ENCODE results near the gene EFNA4. TPM values are rescaled to one million over a fixed set of nuclear protein-coding genes. Genes with fewer than 3 reads are reported as not detected.

EFNA4 gene
- total and polyA plus RNA-seq, 11 donors, result 1.1 to 4.8 (median 2.2) TPM

DNA sequence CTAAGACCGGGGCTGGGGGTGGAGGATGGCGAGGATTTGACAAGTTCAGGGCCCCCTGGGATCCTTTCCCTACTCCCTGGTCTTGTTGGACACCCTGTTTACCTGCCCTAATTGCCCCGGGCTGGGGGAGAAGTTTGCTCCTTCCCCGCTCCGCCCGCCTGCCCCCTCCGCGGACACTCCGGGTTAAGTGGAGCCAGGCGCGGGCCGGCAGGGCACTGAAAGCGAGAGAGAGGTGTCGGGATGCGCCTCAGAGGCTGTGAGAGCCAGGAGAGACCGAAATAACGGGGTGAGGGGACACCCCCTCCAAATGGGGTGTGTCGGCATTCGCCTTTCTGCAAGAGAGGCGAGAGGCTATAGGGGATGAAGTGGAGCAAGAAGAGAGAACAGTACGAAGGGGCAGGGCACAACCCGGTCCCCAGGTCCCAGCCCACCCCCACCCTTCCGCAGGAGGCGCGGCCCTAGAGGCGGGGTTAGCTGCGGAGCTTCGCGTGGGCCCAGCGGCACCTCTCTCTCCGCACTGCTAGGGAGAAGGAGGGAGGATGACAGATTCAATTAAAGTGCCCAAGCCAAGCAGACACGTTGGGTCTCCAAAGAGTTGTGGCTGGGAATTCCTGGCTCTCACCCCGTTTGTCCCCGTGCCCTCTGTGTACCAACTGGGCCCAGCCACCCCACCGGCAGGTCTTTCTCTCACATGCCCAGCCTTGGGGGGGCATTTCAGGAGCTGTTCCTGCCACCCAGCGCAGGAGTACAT lies 18.9 kb downstream of the EFNA4 start:
- 5 to 13% (median 6%) methylated on average over 33 to 36 of the region's 36 CpGs for WGBS, 4 donors
- H3K4me3 ChIP-seq, result peak overlapping the region in 7 of 12 donors; percentile 9 to 44 (median 21)
- H3K4me1 ChIP-seq, result peaks cover 13 to 80% (median 58%) of the 10 kb centered on the region in 12 donors
- no peaks in the 10 kb centered on the region for H3K9me3 ChIP-seq
- no peak overlapping the region for H3K27ac ChIP-seq
- H3K36me3 ChIP-seq, result no peaks in the 10 kb centered on the region
- TF ChIP-seq POLR2A (IDR thresholded peaks at IDR 0.05), result no peak
- TF ChIP-seq, protein P1, sequence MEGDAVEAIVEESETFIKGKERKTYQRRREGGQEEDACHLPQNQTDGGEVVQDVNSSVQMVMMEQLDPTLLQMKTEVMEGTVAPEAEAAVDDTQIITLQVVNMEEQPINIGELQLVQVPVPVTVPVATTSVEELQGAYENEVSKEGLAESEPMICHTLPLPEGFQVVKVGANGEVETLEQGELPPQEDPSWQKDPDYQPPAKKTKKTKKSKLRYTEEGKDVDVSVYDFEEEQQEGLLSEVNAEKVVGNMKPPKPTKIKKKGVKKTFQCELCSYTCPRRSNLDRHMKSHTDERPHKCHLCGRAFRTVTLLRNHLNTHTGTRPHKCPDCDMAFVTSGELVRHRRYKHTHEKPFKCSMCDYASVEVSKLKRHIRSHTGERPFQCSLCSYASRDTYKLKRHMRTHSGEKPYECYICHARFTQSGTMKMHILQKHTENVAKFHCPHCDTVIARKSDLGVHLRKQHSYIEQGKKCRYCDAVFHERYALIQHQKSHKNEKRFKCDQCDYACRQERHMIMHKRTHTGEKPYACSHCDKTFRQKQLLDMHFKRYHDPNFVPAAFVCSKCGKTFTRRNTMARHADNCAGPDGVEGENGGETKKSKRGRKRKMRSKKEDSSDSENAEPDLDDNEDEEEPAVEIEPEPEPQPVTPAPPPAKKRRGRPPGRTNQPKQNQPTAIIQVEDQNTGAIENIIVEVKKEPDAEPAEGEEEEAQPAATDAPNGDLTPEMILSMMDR (IDR thresholded peaks at IDR 0.05), result no peak
- peaks cover 38 to 59% (median 49%) of the 10 kb centered on the region in 9 donors for H3K27me3 ChIP-seq
- DNase-seq (peak in 1 of 5 donors; percentile 51), ATAC-seq (no peak)
- intact Hi-C loops (cut with DNase I), result loop anchor here in 5 of 10 donors (5.0 to 10.0 kb wide), 7 partner anchors 35 to 528 kb away; partner anchors contain the start of genes PYGO2 (in 2 of the 5), PBXIP1 (in 1 of the 5) and UBE2Q1 (in 1 of the 5)

DNA sequence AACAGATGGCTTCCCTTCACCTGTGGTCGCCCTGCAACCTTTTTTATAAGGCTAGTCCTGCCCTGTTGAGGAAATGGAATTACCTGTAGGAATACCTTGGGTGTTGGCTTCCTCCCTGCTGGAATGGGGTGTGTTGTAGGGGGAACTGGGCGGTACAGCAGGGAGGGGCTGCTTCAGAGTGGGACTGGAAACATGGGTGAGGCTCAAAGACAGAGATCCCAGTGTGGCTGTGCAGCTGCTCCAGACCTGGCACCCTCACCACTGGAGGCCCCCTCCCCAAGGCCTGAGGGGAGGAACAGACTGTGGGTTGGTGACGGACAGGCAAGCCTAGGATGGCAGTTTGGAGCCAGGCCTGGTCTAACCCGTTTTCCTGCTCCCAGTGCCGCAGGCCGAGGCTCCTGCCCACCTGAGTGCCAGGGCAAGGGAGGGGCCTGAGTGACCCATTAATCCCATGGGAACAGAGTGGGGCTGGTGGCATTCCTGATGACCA lies 19.6 kb downstream of the EFNA4 start:
- peaks cover 13 to 80% (median 57%) of the 10 kb centered on the region in 12 donors for H3K4me1 ChIP-seq
- intact Hi-C loops (cut with DNase I), result loop anchor here in 5 of 10 donors (5.0 to 10.0 kb wide), 7 partner anchors 36 to 528 kb away; partner anchors contain the start of genes PYGO2 (in 2 of the 5), PBXIP1 (in 1 of the 5) and UBE2Q1 (in 1 of the 5)
- no peak for DNase-seq
- no peak overlapping the region for H3K27ac ChIP-seq
- no peak for ATAC-seq
- 52 to 72% (median 70%) methylated on average over 5 to 6 of the region's 6 CpGs for WGBS, 4 donors
- H3K27me3 ChIP-seq, result peaks cover 38 to 59% (median 49%) of the 10 kb centered on the region in 9 donors
- H3K4me3 ChIP-seq, result no peak overlapping the region
- no peaks in the 10 kb centered on the region for H3K36me3 ChIP-seq
- no peaks in the 10 kb centered on the region for H3K9me3 ChIP-seq
- TF ChIP-seq, protein P1 (IDR thresholded peaks at IDR 0.05), result no peak
- no peak for TF ChIP-seq POLR2A (IDR thresholded peaks at IDR 0.05)

DNA sequence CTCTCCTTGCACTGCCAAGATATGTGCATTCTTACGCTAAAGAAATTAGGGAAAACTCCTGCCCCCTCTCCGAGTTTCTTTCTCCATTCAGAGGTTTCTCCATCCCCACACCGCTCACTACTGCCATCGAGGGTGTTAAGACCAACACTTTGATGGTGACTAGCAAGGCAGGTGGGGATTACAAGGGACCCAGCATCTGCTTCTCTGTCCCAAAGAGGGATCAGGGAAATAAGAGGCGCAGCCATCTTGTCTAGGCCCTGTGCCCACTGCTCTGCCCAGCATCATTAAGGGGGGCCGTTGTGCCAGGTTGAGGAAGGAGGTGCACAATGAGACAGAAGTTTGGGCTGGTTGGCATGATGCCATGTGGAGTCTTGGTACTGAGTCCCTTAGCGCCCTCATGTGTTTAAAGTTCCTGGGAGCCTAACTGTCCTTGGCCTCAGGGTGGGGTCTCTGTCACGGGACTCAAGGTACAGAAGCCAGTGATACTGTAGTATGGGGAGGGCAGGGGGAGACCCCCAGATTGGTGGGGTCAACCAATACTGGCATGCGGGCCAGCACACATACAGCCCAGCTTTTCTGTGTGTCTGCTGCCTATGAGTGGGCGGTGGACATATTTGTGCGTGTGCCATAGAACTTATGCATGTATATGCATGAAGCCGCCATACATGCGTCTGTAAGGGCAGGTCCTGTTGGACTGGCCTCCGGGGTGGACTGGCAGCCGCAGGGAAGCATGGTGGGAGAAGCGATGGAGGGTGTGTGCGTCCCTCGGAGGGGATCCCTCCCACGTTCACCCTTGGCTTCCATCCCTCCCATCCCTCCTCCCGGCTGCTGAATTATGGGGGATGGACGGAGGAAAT lies 20.6 kb downstream of the EFNA4 start:
- Histone ChIP-seq H3K4me3 (peak overlapping the region in 11 of 12 donors; percentile 52 to 87 (median 75)), H3K36me3 (no peaks in the 10 kb centered on the region), H3K4me1 (peaks cover 11 to 71% (median 52%) of the 10 kb centered on the region in 12 donors), H3K27me3 (peaks cover 38 to 55% (median 49%) of the 10 kb centered on the region in 9 donors), H3K9me3 (no peaks in the 10 kb centered on the region), H3K27ac (peak overlapping the region in 3 of 12 donors; percentile 92 to 97 (median 95))
- 27 to 46% (median 29%) methylated on average over 15 to 21 of the region's 21 CpGs for WGBS, 4 donors
- intact Hi-C loops (cut with DNase I), result loop anchor here in 9 of 10 donors (1.0 to 10.0 kb wide), 11 partner anchors 21 to 529 kb away; partner anchors contain the start of genes EFNA4 (in 2 of the 9), PYGO2 (in 2 of the 9), PBXIP1 (in 1 of the 9) and UBE2Q1 (in 1 of the 9)
- ATAC-seq, result peak in 3 of 4 donors; percentile 0 to 2 (median 1)
- DNase-seq, result no peak
- TF ChIP-seq, protein P1 (IDR thresholded peaks at IDR 0.05), result no peak
- no peak for TF ChIP-seq POLR2A (IDR thresholded peaks at IDR 0.05)

Measured in heart left ventricle (tissue), 16 donors.